ENCODE data around the gene PRR5. TPM values are rescaled to one million over a fixed set of nuclear protein-coding genes. Genes with fewer than 3 reads are reported as not detected.

Gene PRR5
- total RNA-seq, 1 donor from 2014 or later: 6.8 TPM

- no peak for DNase-seq (ENCODE audit: low read depth in 2 of 2)
These were observed 10.0 kb upstream of the PRR5 start for GRCh38 chr22:44691796-44692661.

GRCh38 chr22:44692662-44693007, 9.4 kb upstream of the PRR5 start:
- DNase-seq (ENCODE audit: low read depth in 2 of 2): no peak

- DNase-seq (ENCODE audit: low read depth in 2 of 2): no peak
These were observed 8.9 kb upstream of the PRR5 start for GRCh38 chr22:44693145-44693544.

GRCh38 chr22:44693756-44694155, 8.2 kb upstream of the PRR5 start:
- DNase-seq (ENCODE audit: low read depth in 2 of 2): no peak

- peak in 1 of 2 donors; percentile 52 for DNase-seq (ENCODE audit: low read depth in 2 of 2)
These were observed 4.4 kb upstream of the PRR5 start for GRCh38 chr22:44697423-44698141.

GRCh38 chr22:44698531-44699421, 3.2 kb upstream of the PRR5 start:
- no peak for DNase-seq (ENCODE audit: low read depth in 2 of 2)

- DNase-seq (ENCODE audit: low read depth in 2 of 2): no peak
These were observed 1.5 kb upstream of the PRR5 start for GRCh38 chr22:44700456-44700855.

GRCh38 chr22:44701187-44701790, 715 bp upstream of the PRR5 start:
- DNase-seq (ENCODE audit: low read depth in 2 of 2): no peak

- DNase-seq (ENCODE audit: low read depth in 2 of 2): no peak
These were observed 635 bp downstream of the PRR5 start for GRCh38 chr22:44702479-44703198.

- DNase-seq (ENCODE audit: low read depth in 2 of 2): no peak
These were observed 1.4 kb downstream of the PRR5 start for GRCh38 chr22:44703255-44703870.

GRCh38 chr22:44704159-44705021, 2.4 kb downstream of the PRR5 start:
- no peak for DNase-seq (ENCODE audit: low read depth in 2 of 2)

- no peak for DNase-seq (ENCODE audit: low read depth in 2 of 2)
These were observed 3.0 kb downstream of the PRR5 start for GRCh38 chr22:44705022-44705297.

- DNase-seq (ENCODE audit: low read depth in 2 of 2): no peak
These were observed 4.5 kb downstream of the PRR5 start for GRCh38 chr22:44706488-44706887.

GRCh38 chr22:44707178-44707577, 5.2 kb downstream of the PRR5 start:
- DNase-seq (ENCODE audit: low read depth in 2 of 2): no peak

- DNase-seq (ENCODE audit: low read depth in 2 of 2): no peak
These were observed 5.7 kb downstream of the PRR5 start for GRCh38 chr22:44707752-44708151.

GRCh38 chr22:44709881-44710392, 7.9 kb downstream of the PRR5 start:
- no peak for DNase-seq (ENCODE audit: low read depth in 2 of 2)

- no peak for DNase-seq (ENCODE audit: low read depth in 2 of 2)
These were observed 8.7 kb downstream of the PRR5 start for GRCh38 chr22:44710474-44711240.

GRCh38 chr22:44711241-44711560, 9.2 kb downstream of the PRR5 start:
- no peak for DNase-seq (ENCODE audit: low read depth in 2 of 2)
